ENCODE results near the gene SLC7A6OS. TPM values are rescaled to one million over a fixed set of nuclear protein-coding genes. Genes with fewer than 3 reads are reported as not detected.
A peak's percentile ranks its signal among the peaks of the same experiment; 100 is the strongest.

The SLC7A6OS gene
- total and polyA plus RNA-seq, 10 of the 15 experiments (the other 5 are each of a cell fraction or from before 2014, with no cell fraction given): 2.9 to 27.4 (median 16.9) TPM

GRCh38 chr16:68319185-68319908, 8.6 kb upstream of the SLC7A6OS start (continued):
- TF ChIP-seq ZNF687 (IDR thresholded peaks at IDR 0.05): peak; percentile 16; the same call in 1 of the 2 replicates
- TF ChIP-seq ZNF592 (IDR thresholded peaks at IDR 0.05): no peak
- no peak for TF ChIP-seq KLF5 (IDR thresholded peaks at IDR 0.05; ENCODE audit: partially characterized antibody)
- no peak for TF ChIP-seq FOXM1 (IDR thresholded peaks at IDR 0.05; ENCODE audit: low read depth, low read length)
- TF ChIP-seq RUNX3 (IDR thresholded peaks at IDR 0.05; ENCODE audit: low read length): peak; percentile 83
- TF ChIP-seq GATAD2B (conservative IDR thresholded peaks at IDR 0.05; ENCODE audit: low read depth): peak; percentile 39; the same call in 1 of the 2 replicates
- 0 out of 2 replicates have a peak, but pooled peaks have one; percentile 31 for TF ChIP-seq JUND (IDR thresholded peaks at IDR 0.05; ENCODE audit: low read depth, low read length)
- TF ChIP-seq NFIC (IDR thresholded peaks at IDR 0.05; ENCODE audit: low read depth, low read length): peak; percentile 51; the same call in 1 of the 2 replicates
- peak; percentile 76 for TF ChIP-seq CREB1 (IDR thresholded peaks at IDR 0.05; ENCODE audit: low read depth)
- TF ChIP-seq RB1 (IDR thresholded peaks at IDR 0.05; ENCODE audit: borderline replicate concordance): no peak
- TF ChIP-seq RELB (IDR thresholded peaks at IDR 0.05; ENCODE audit: low read depth): peak; percentile 89
- peak; percentile 97 for TF ChIP-seq ATF7 (IDR thresholded peaks at IDR 0.05; ENCODE audit: low read depth)
- TF ChIP-seq SKIL (IDR thresholded peaks at IDR 0.05; ENCODE audit: low read depth, poor library complexity, severe bottlenecking): peak; percentile 16
- peak; percentile 72 for TF ChIP-seq PAX5 (IDR thresholded peaks at IDR 0.05; ENCODE audit: borderline replicate concordance, low read depth, low read length)
- no peak for TF ChIP-seq SUZ12 (IDR thresholded peaks at IDR 0.05; ENCODE audit: unreplicated experiment)
- no peak for TF ChIP-seq RAD51 (IDR thresholded peaks at IDR 0.05)
